SK-N-SH treated with all-trans-retinoic acid at 6 μM for 48 hours (cell line): ENCODE results near the gene TJP2.

Experiments used
- ATAC-seq: fragments of 200-7000 bp; cut with Tn5 transposase; 3 replicates; pipeline ENCODE4 v1.9.1; 2020; ENCODE audit warnings: mild to moderate bottlenecking, moderate library complexity
- BACH2 ChIP-seq: fragments of 250-450 bp; sonication (Bioruptor Pico); IDR thresholded peaks from 2 replicates; pipeline ENCODE4 v1.9.0; 2021; ENCODE audit warnings: mild to moderate bottlenecking, borderline replicate concordance
- CSDC2 ChIP-seq: fragments of 250-450 bp; sonication (Bioruptor Pico); IDR thresholded peaks from 2 replicates; pipeline ENCODE4 v1.5.0; 2020; ENCODE audit warnings: mild to moderate bottlenecking, moderate library complexity
- ESRRG ChIP-seq: fragments of 250-450 bp; sonication (Bioruptor Pico); IDR thresholded peaks from 2 replicates; pipeline ENCODE4 v1.6.1; 2021; ENCODE audit warnings: mild to moderate bottlenecking
- GLIS3 ChIP-seq: fragments of 250-450 bp; sonication (Bioruptor Pico); IDR thresholded peaks from 2 replicates; pipeline ENCODE4 v1.5.0; 2020; ENCODE audit warnings: mild to moderate bottlenecking, moderate library complexity
- ISL1 ChIP-seq: fragments of 250-450 bp; sonication (Bioruptor Pico); IDR thresholded peaks from 2 replicates; pipeline ENCODE4 v2.1.2; 2022; ENCODE audit warnings: mild to moderate bottlenecking, moderate library complexity
- OSR1 ChIP-seq: fragments of 250-450 bp; sonication (Bioruptor Pico); IDR thresholded peaks from 2 replicates; pipeline ENCODE4 v1.8.0; 2022; ENCODE audit warnings: moderate library complexity, mild to moderate bottlenecking, inconsistent platforms
- PATZ1 ChIP-seq: fragments of 250-450 bp; sonication (Bioruptor Pico); IDR thresholded peaks from 2 replicates; pipeline ENCODE4 v1.8.0; 2020; ENCODE audit warnings: mild to moderate bottlenecking, moderate library complexity, borderline replicate concordance
- POU6F1 ChIP-seq: fragments of 250-450 bp; sonication (Bioruptor Pico); IDR thresholded peaks from 2 replicates; pipeline ENCODE4 v1.8.0; 2021; ENCODE audit warnings: low read depth, mild to moderate bottlenecking, moderate library complexity, borderline replicate concordance
- PPARA ChIP-seq: fragments of 250-450 bp; sonication (Bioruptor Pico); IDR thresholded peaks from 2 replicates; pipeline ENCODE4 v1.5.0; 2020; ENCODE audit warnings: mild to moderate bottlenecking, borderline replicate concordance
- RARB ChIP-seq: fragments of 250-450 bp; sonication (Bioruptor Pico); IDR thresholded peaks from 2 replicates; pipeline ENCODE4 v1.8.0; 2021; ENCODE audit warnings: mild to moderate bottlenecking, moderate library complexity
- SNAI2 ChIP-seq: fragments of 250-450 bp; sonication (Bioruptor Pico); IDR thresholded peaks from 2 replicates; pipeline ENCODE4 v1.5.0; 2020; ENCODE audit warnings: mild to moderate bottlenecking, moderate library complexity
- TCF4 ChIP-seq: fragments of 250-450 bp; sonication (Bioruptor Pico); IDR thresholded peaks from 2 replicates; pipeline ENCODE4 v1.8.0; 2021; ENCODE audit warnings: mild to moderate bottlenecking, moderate library complexity, borderline replicate concordance
- TOX ChIP-seq: fragments of 250-450 bp; sonication (Bioruptor Pico); IDR thresholded peaks from 2 replicates; pipeline ENCODE4 v1.8.0; 2021; ENCODE audit warnings: mild to moderate bottlenecking, moderate library complexity, borderline replicate concordance
- TSHZ2 ChIP-seq: fragments of 250-450 bp; sonication (Bioruptor Pico); IDR thresholded peaks from 2 replicates; pipeline ENCODE4 v1.5.0; 2020; ENCODE audit warnings: mild to moderate bottlenecking, moderate library complexity
- ZFP3 ChIP-seq: fragments of 250-450 bp; sonication (Bioruptor Pico); IDR thresholded peaks from 2 replicates; pipeline ENCODE4 v1.5.0; 2020; ENCODE audit warnings: mild to moderate bottlenecking, moderate library complexity
- ZFP30 ChIP-seq: fragments of 450-650 bp; formaldehyde crosslinking; IDR thresholded peaks from 2 replicates; pipeline ENCODE4 v1.5.0; 2022; ENCODE audit warnings: mild to moderate bottlenecking, moderate library complexity
- ZNF565 ChIP-seq: fragments of 450-650 bp; formaldehyde crosslinking; conservative IDR thresholded peaks from 2 replicates; pipeline ENCODE4 v1.5.0; 2020; ENCODE audit warnings: low read depth, mild to moderate bottlenecking, moderate library complexity
- ZNF70 ChIP-seq: fragments of 450-650 bp; formaldehyde crosslinking; IDR thresholded peaks from 2 replicates; pipeline ENCODE4 v1.5.0; 2020; ENCODE audit warnings: mild to moderate bottlenecking, moderate library complexity
- TF ChIP-seq, protein P1 (sequence below): fragments of 250-450 bp; sonication (Bioruptor Pico); IDR thresholded peaks from 2 replicates; pipeline ENCODE4 v1.5.1; 2020; ENCODE audit warnings: low read depth, mild to moderate bottlenecking, moderate library complexity
- TF ChIP-seq, protein P2 (sequence below): fragments of 250-450 bp; sonication (Bioruptor Pico); IDR thresholded peaks from 2 replicates; pipeline ENCODE4 v1.5.1; 2021; ENCODE audit warnings: mild to moderate bottlenecking, moderate library complexity

The TJP2 gene

GRCh38 chr9:69199769-69200470, 25.8 kb downstream of the TJP2 start (continued):
- TF ChIP-seq, protein P1, sequence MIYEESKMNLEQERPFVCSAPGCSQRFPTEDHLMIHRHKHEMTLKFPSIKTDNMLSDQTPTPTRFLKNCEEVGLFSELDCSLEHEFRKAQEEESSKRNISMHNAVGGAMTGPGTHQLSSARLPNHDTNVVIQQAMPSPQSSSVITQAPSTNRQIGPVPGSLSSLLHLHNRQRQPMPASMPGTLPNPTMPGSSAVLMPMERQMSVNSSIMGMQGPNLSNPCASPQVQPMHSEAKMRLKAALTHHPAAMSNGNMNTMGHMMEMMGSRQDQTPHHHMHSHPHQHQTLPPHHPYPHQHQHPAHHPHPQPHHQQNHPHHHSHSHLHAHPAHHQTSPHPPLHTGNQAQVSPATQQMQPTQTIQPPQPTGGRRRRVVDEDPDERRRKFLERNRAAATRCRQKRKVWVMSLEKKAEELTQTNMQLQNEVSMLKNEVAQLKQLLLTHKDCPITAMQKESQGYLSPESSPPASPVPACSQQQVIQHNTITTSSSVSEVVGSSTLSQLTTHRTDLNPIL (CRISPR knock-in tag): no peak
- TF ChIP-seq SNAI2 (CRISPR knock-in tag) (no peak), ESRRG (CRISPR knock-in tag) (no peak), OSR1 (CRISPR knock-in tag) (no peak)
- TF ChIP-seq, all 23 proteins: peak for 0

GRCh38 chr9:69202556-69202955, 28.5 kb downstream of the TJP2 start:
- TF ChIP-seq ZNF70: no peak
- TF ChIP-seq GLIS3 (CRISPR knock-in tag): no peak
- TF ChIP-seq PPARA (CRISPR knock-in tag): no peak
- TF ChIP-seq ESRRG (CRISPR knock-in tag): no peak
- no peak for TF ChIP-seq TSHZ2 (CRISPR knock-in tag)
- no peak for TF ChIP-seq PATZ1 (CRISPR knock-in tag)
- no peak for TF ChIP-seq TCF4 (CRISPR knock-in tag)
- no peak for TF ChIP-seq ZFP3 (CRISPR knock-in tag)
- no peak for TF ChIP-seq ZNF565 (CRISPR knock-in tag)
- no peak for TF ChIP-seq BACH2 (CRISPR knock-in tag)
- TF ChIP-seq ZFP30: no peak
- no peak for TF ChIP-seq POU6F1 (CRISPR knock-in tag)
- no peak for TF ChIP-seq OSR1 (CRISPR knock-in tag)
- TF ChIP-seq, protein P1 (CRISPR knock-in tag): no peak
- no peak for TF ChIP-seq ISL1 (CRISPR knock-in tag)
- TF ChIP-seq CSDC2 (CRISPR knock-in tag): no peak
- no peak for ATAC-seq

- no peak for ATAC-seq
- TF ChIP-seq TCF4 (CRISPR knock-in tag) (no peak), ZFP3 (CRISPR knock-in tag) (no peak), PPARA (CRISPR knock-in tag) (no peak), GLIS3 (CRISPR knock-in tag) (no peak), TSHZ2 (CRISPR knock-in tag) (no peak), ZNF565 (CRISPR knock-in tag) (no peak), POU6F1 (CRISPR knock-in tag) (no peak), BACH2 (CRISPR knock-in tag) (no peak), ESRRG (CRISPR knock-in tag) (no peak), RARB (CRISPR knock-in tag) (no peak), TOX (CRISPR knock-in tag) (no peak)
- TF ChIP-seq, protein P2, sequence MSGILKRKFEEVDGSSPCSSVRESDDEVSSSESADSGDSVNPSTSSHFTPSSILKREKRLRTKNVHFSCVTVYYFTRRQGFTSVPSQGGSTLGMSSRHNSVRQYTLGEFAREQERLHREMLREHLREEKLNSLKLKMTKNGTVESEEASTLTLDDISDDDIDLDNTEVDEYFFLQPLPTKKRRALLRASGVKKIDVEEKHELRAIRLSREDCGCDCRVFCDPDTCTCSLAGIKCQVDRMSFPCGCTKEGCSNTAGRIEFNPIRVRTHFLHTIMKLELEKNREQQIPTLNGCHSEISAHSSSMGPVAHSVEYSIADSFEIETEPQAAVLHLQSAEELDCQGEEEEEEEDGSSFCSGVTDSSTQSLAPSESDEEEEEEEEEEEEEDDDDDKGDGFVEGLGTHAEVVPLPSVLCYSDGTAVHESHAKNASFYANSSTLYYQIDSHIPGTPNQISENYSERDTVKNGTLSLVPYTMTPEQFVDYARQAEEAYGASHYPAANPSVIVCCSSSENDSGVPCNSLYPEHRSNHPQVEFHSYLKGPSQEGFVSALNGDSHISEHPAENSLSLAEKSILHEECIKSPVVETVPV (CRISPR knock-in tag): no peak
Observed at GRCh38 chr9:69204326-69204725, 30.2 kb downstream of the TJP2 start.
